HG03103 (cell line): Measurements from ENCODE around the gene DYSF.

Source experiments
- ATAC-seq: cut with Tn5 transposase; IDR thresholded peaks from one replicate; pipeline ENCODE4 v1.9.1; 2021; ENCODE audit warnings: low read depth; ENCODE audit not compliant: unreplicated experiment

DYSF gene

DNA sequence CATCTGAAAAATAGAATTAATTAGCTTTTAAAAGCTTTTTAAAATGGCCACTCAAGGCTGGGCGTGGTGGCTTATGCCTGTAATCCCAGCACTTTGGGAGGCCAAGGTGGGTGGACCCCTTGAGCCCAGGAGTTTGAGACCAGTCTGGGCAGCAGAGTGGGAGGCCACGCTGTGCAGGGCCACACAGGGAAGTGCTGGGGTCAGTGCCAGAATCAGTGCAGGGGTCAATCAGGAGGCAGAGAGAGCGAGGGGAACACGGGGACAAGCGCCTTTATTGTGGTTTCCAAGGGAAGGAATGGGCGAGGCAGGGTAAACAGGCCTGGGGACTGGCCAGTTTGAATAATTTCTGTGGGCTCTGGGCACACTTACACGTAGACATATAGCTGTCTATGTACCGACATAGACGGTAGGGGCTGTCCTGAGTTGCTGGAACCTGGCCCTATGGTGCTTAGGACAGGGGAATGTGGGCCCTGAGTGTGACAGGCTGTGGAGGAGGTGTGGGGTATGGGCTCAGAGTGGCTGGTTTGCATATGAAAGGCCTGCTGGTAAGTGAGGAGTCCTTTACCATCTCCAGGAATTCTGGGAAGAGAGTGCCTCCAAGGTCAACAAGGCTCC lies 42.9 kb downstream of the DYSF start:
- ATAC-seq: no peak

DNA sequence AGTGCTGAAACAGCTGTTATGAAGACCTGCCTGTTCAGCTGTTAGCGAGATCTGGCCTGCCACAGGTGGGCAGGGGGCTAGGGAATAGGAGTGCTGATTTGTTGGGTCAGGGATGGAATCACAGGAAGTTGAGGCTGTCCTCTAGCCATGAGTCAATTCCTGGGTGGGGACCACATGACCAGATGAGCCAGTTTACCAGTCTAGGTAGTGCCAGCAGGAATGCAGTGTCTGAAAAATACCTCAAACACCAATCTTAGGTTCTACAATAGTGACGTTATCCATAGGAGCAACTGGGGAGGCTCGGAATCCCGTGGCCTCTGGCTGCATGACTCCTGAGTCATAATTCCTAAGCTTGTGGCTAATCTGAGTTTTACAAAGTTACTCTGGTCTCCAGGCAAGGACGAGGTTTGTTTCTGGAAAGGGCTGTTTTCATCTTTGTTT lies 44.9 kb downstream of the DYSF start:
- ATAC-seq: no peak

- no peak for ATAC-seq
These were observed 46.3 kb downstream of the DYSF start for GRCh38 chr2:71499691-71500090.

GRCh38 chr2:71500426-71501079 lies 47.2 kb downstream of the DYSF start:
- no peak for ATAC-seq

GRCh38 chr2:71502941-71503738 lies 49.8 kb downstream of the DYSF start:
- no peak for ATAC-seq

GRCh38 chr2:71503837-71504236 lies 50.5 kb downstream of the DYSF start:
- no peak for ATAC-seq

GRCh38 chr2:71504611-71505010 lies 51.2 kb downstream of the DYSF start:
- ATAC-seq: no peak

DNA sequence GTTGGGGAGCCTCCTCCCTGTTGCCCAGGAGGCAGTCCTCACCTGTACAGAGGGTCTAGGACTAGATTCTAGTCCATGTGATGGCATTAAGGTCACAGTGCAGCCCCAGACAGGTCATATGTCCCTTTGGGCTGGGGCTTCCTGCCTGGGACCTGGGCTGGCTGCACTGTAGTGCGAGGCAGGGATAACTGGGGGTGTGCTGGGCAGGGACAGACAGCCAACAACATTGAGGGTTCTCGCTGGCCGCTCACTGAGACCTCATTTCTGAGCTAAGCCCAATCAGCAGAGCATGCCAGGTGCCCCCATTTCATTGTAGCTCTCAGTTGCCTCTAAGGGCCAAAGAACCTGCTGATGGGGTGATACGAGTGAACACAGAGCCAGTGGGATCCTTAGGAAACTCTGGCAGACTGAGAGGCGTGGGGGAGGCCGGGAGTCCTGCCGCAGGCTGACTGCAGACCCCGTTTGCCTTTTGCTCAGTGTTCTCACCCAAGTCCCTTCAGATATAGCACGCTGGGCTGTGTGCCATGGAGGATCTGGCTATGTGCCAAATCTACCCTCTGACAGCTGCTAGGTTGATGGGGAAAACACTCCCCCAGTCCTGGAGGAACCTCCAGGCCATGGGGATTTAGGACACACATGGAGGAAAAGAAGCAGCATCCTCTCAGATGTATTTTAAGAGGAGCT lies 51.9 kb downstream of the DYSF start:
- no peak for ATAC-seq

DNA sequence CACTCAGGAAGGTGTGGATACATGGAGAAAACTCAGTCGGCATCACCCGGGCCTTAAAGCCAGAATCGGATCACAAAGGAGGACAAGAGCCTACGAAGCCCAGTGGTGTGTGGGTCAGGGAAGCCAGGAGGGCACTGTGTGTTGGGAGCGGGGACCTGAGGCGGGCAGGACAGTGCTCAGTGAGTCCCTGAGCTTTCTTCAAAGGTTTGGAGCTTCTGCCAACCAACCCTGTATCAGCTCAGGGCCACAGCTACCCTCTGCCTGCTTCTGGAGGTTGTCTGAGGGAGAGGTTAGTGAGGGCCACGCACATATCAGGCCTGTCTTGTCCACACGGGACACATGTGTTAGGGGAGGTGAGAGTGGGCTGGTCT lies 52.4 kb downstream of the DYSF start:
- ATAC-seq: no peak

DNA sequence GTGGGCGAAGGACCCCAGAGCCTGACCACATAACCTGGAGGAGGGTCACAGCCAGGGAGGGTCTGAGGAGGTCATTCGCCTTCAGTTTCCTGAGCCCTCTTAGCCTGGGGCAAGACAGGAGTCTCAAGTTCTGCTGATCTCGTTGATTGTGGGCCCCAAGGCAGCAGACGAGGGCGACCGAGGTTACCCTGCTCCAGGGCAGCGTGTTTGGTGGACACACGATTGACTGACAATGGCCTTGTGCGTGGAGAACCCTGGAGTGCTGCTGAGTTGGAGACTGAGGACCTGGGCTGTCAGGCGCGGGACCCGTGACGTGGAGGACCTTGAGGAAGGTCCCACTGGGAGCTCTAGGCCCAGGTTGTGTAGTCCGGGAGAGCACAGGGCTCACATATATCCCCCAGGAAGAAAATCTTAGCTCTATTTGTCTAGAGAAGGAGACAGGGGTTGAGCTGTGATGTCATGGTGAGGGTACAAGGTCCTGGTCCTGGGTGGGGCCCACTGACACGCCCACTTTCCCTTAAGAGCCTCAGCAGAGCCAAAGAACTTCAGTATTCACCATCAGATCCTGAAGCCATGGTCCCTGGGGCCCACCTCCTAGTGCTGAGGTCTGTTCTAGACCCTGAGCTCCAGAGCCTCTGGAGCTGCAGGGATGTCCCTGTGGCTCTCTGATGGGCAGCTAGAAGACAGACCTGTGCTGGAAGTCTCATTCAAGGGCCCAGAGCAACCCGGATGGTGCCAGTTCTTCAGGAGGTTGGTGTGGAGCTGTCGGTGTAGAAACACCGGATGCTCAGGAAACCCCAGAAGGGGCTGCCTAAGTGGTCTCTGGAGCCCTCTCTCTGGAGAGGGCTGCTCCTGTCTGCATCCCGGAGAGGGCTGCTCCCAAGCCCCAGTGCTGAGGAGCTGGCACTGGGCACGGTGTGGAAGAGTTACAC lies 53.1 kb downstream of the DYSF start:
- no peak for ATAC-seq

DNA sequence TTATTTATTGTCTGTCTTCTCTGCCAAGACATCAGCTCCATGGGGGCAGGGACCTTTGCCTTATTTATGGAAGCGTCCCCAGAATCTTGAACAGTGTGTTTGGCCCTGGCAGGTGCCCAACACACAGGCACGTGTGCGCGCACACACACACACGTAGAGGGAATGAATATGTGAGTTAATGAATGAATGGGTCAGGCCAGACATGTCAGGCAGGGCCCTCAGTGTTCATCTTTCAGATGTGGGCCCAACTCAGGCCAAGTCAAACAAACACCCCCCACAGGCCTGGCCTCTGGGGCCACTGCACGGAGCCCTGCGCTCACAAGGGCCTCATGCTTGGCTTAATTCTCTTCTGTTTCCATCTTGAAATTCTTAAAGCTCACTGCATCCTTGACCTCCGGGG lies 54.1 kb downstream of the DYSF start:
- ATAC-seq: no peak

GRCh38 chr2:71510196-71510807 lies 56.9 kb downstream of the DYSF start:
- peak; percentile 55 for ATAC-seq

- ATAC-seq: no peak
These were observed 57.6 kb downstream of the DYSF start for GRCh38 chr2:71510938-71511337.

GRCh38 chr2:71511776-71512175 lies 58.4 kb downstream of the DYSF start:
- no peak for ATAC-seq

- ATAC-seq: no peak
These were observed 59.0 kb downstream of the DYSF start for GRCh38 chr2:71512386-71512785.

GRCh38 chr2:71513096-71513495 lies 59.7 kb downstream of the DYSF start:
- ATAC-seq: no peak

DNA sequence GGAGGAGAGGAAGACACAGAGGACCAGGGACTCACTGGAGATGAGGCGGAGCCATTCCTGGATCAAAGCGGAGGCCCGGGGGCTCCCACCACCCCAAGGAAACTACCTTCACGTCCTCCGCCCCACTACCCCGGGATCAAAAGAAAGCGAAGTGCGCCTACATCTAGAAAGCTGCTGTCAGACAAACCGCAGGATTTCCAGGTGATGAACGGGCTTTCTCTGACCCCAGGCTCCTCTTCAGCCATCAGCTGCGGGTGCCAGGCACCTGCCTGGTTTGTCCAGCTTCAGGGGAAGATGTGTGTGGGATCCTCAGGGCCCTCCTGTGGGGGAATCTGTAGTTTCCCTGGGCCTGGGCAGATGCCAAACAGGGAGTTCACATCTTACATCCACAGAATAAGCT lies 60.4 kb downstream of the DYSF start:
- no peak for ATAC-seq

DNA sequence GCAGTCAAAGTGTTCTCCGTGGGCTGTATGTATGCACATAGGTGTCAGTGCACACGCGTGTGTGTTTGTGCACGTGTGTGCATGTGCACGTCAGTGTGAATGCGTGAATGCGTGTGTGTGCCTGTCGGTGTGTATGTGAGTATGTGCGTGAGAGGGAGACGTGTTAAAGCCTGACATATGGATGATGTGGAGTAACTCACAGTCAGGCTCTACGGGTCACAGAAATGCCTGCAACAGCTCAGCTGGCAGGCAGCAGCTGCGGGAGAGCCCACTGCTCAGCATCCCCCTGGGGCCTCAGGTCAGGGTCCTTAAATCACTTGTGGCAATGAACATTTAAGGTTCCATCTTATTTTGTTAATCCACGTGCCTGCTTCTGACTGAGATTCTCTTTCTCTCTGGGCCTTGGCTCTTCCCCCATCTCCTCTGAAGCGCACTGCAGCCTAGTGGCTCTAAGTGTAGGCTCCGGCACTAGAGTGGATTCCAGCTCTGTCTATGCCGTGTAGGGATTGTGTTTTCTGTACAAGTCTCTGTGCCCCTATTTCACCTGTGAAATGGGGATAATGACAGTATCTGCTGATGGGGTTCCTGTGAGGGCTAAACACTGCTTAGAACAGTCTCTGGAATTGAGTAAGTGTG lies 63.0 kb downstream of the DYSF start:
- no peak for ATAC-seq

GRCh38 chr2:71517851-71518250 lies 64.5 kb downstream of the DYSF start:
- ATAC-seq: no peak
